HG03045 (cell line): ENCODE results near the gene DEPDC1B.
"Not testable (repeated sequence)": the region's sequence is repeated elsewhere in the genome, so short reads cannot be mapped to it uniquely, and the experiment has no call there.

Experiments used
- ATAC-seq: cut with Tn5 transposase; IDR thresholded peaks from one replicate; pipeline ENCODE4 v1.9.1; 2021; ENCODE audit warnings: mild to moderate bottlenecking, moderate library complexity; ENCODE audit not compliant: unreplicated experiment

DEPDC1B gene

GRCh38 chr5:60699609-60700415, at the start of gene DEPDC1B:
Gene DEPDC1B, minus strand, starts transcription at chr5:60700166. Its CDS starts 73 bp downstream, at chr5:60700093.
- ATAC-seq = peak; percentile 97

DNA sequence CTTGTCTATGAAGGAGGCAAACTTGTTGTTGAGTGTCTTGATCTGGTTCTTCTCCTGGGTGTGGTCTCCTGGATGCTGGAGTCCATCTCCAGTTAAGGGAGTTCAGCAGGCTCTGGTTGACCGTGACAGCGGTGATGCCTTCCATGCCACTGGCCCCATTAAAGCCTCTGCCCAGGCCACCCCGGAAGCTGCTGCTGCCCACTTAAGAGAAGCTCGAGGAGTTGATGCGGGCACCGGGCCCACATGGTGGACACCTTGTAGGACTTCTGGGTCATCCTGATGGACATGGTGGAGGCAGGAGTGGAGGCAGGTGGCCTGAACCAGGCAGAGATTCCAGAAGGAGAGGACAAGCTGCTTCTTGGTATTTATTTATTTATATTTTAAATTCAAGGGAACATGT, 44.7 kb upstream of the DEPDC1B start:
- ATAC-seq = no peak

- no peak for ATAC-seq
Observed at GRCh38 chr5:60743511-60744314, 43.7 kb upstream of the DEPDC1B start.

GRCh38 chr5:60740322-60740721, 40.4 kb upstream of the DEPDC1B start:
- no peak for ATAC-seq

DNA sequence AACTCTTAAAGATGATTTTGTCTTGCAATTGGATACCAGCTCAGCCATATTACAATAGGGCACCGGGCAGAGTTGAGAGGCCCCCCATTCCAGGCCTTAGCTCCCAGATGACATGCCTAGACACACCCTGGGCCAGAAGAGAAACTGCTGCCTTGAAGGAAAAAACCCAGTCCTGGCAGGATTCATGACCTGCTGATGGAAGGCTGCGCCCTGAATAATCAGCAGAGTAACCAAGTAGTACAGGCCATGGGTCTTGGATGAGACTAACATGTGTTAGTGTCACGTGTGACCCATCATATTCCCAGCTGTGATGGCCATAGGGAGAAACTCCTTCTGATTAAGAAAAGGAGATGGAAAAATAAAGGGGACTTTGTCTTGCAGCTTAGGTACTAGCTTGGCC, 39.0 kb upstream of the DEPDC1B start:
- ATAC-seq = no peak

- no peak for ATAC-seq
Observed at GRCh38 chr5:60738461-60738860, 38.5 kb upstream of the DEPDC1B start.

DNA sequence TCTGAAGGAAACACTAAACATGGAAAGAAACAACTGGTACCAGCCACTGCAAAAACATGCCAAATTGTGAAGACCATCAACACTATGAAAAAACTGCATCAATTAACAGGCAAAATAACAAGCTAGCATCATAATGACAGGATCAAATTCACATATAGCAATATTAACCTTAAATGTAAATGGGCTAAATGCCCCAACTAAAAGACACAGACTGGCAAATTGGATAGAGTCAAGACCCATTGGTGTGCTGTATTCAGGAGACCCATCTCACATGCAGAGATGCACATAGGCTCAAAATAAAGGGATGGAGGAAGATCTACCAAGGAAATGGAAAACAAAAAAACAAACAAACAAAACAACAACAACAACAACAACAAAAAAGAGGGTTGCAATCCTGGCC, 30.9 kb upstream of the DEPDC1B start:
- ATAC-seq = not testable (repeated sequence)

DNA sequence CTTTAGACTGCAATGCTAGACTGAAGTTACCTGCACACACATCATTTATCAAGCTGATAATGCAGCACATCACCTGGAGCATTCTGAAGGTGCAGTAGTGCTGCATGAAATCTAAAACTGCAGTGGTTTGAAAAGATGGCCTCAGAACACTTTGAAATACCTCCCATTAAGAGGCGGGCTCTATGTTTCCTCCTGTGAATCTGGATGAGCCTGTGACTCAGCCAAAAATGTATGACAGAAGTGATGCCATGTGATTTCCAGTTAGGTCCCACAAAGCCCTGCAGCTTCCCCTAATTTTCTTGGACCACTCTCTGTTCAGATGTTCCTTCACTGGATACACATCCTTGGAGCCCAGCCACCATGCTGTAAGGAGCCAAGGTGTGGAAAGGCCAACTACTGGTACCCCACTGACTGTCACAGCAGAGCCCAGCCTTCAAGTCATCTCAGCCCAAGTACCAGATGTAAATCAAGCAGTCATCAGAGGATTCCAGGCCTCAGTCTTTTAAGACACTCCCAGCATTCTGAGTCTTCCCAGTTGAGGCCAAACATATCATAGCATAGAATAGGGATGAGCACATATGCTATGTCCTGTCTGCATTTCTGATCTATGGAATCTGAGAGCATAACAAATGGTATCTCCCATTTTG, 27.2 kb upstream of the DEPDC1B start:
- ATAC-seq = no peak

DNA sequence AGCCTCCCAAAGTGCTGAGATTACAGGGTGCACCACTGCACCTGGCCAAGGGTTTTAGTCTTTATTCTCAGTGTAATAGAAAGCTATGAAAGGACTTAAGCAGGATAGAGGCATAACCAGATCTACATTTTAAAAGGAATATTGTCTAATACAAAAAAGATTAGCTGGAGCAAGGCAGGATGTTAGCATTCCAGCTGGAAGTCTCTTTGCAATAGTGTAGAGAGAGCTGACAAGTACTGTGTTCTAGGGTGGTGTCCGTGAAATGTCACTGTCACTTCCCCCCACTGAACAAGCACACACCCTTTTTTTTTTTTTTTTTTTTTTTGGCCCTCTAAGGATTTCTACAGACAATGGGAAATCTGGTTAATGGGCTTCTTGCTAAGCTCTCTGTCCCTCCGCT, 24.2 kb upstream of the DEPDC1B start:
- no peak for ATAC-seq

DNA sequence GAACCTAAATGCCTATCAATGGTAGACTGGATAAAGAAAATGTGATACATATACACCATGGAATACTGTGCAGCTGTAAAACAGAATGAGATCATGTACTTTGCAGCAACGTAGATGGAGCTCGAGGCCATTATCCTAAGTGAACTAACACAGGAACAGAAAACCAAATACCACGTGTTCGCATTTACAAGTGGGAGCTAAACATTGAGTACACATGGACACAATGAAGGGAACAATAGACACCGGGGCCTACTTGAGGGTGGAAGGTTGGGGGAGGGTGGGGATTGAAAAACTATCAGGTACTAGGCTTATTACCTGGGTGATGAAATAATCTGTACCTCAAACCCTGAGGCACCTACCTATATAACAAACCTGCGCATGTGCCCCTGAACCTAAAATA, 22.4 kb upstream of the DEPDC1B start:
- ATAC-seq = no peak

- ATAC-seq = no peak
Observed at GRCh38 chr5:60719329-60719728, 19.4 kb upstream of the DEPDC1B start.

DNA sequence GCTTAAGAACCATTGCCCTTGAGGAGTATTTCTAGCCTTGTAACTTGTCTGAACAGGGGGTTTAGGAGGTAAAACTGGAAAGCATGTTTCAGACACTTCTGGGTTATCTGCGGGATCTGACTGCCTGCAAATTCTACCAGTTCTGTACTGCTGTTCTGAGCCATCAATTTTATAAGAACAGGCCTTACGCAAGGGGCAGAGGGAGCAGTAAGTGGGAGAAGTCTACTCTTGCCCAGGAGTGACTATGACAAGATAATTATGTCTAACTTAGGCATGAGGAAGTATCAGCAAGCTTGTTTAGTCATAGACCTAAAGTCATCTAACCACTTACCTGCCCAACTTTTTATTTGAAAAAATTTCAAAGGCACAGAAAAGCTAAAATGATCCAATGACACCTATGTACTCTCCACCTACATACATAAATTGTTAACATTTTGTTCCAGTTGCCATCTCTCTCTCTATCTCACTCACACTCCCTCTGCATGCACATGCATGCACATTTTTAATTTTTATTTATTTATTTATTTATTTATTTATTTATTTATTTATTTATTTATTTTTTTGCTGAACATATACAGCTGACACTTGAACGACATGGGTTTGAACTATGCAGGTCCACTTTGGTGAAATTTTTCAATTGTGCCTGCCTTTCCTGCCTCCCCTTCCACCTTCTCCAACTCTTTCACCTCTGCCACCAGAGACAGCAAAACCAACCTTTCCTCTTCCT, 18.4 kb upstream of the DEPDC1B start:
- ATAC-seq = no peak

DNA sequence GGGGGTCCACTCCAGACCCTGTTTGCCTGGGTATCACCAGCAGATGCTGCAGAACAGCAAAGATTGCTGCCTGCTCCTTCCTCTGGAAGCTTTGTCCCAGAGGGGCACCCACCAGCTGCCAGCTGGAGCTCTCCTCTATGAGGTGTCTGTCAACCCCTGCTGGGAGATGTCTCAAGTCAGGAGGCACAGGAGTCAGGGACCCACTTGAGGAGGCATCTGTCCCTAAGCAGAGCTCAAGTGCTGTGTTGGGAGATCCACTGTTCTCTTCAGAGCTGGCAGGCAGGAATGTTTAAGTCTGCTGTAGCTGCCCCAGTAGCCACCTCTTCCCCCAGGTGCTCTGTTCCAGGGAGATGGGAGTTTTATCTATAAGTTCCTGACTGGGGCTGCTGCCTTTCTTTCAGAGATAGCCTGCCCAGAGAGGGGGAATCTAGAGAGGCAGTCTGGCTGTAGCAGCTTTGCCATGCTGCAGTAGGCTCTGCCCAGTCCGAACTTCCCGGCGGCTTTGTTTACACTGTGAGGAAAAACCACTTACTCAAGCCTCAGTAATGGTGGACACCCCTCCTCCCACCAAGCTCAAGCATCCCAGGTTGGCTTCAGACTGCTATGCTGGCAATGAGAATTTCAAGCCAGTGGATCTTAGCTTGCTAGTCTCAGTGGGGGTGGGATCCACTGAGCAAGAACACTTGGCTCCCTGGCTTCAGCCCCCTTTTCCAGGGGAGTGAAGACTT, 15.4 kb upstream of the DEPDC1B start:
- ATAC-seq = not testable (repeated sequence)

DNA sequence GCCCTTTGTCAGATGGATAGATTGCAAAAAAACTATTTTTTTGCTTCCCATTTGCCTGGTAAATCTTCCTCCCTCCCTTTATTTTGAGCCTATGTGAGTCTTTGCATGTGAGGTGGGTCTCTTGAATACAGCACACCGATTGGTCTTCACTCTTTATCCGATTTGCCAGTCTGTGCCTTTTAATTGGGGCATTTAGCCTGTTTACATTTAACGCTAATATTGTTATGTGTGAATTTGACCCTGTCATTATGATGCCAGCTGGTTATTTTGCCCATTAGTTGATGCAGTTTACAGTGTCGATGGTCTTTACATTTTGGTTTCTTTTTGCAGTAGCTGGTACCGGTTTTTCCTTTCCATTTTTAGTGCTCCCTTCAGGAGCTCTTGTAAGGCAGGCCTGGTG, 13.0 kb upstream of the DEPDC1B start:
- no peak for ATAC-seq

DNA sequence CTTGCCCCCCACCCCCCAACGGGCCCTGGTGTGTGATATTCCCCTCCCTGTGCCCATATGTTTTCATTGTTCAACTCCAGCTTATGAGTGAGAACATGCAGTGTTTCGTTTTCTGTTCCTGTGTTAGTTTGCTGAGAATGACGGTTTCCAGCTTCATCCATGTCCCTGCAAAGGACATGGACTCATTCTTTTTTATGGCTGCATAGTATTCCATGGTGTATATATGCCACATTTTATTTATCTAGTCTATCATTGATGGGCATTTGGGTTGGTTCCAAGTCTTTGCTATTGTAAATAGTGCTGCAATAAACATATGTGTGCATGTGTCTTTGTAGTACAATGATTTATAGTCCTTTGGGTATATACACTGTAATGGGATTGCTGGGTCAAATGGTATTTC, 11.9 kb upstream of the DEPDC1B start:
- ATAC-seq = not testable (repeated sequence)

GRCh38 chr5:60710362-60710761, 10.4 kb upstream of the DEPDC1B start:
- ATAC-seq = no peak

- no peak for ATAC-seq
Observed at GRCh38 chr5:60705144-60705543, 5.2 kb upstream of the DEPDC1B start.

GRCh38 chr5:60703944-60704343, 4.0 kb upstream of the DEPDC1B start:
- no peak for ATAC-seq

DNA sequence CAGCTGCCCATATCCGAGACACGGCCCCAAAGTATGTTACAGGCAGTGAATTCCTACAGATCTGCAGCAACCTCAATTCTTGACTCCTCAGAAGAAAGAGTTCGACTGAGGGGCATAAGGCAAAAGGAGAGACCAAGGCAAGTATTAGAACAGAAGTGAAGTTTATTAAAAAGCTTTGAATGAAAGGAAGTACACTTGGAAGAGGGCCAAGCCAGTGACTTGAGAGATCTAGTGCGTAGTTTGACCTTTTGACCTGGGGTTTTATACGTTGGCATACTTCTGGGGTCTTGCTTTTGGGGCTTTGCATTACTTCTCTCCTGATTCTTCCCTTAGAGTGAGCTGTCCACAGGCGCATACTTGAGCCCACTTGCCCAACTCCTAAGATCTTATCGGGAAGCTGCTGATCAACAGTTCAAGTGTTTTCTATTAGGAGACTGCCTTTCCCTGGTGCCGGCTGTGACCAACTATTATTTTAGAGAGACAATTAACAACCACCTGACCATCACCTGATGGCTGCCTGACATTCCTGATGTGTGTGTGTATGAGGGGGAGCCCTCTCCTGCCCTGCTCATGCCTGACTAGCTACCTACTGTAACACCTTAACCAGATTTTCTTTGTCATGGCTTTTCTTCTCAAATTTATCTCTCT, 1.5 kb upstream of the DEPDC1B start:
- ATAC-seq = no peak

DNA sequence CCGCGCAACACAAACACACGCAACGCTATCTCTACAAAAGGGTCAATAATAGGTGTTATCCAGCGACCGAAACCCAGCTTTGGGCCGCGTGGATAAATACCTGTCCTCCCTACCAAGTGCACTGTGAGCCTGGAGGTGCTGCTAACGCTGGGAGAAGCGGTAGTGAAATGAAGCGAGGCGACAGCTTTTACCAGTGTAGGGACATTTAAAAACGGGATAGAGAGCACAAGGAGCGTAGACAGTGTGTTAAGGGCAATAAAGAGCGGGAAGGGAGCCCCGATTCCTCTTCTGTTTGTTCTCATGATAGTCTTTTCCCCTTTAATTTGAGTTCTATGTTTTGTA, 421 bp upstream of the DEPDC1B start:
- peak; percentile 12 for ATAC-seq
